Spleen (tissue), 7 donors: Measurements from ENCODE around the gene TTC39A.

Experiments
- CTCF ChIP-seq, 11 experiments: fragments of 200-600 bp in 7 of 11; fragments of 450-650 bp in 4 of 11; sonication (generic) in 4 of 11; IDR thresholded peaks in 8 of 11; conservative IDR thresholded peaks in 3 of 11; 1 replicate in 7 of 11; 2 replicates in 4 of 11; pipeline versions ENCODE4 v1.4.0 to v1.8.0; 2016 to 2021; ENCODE audit warnings: antibody characterized with exemption in 11 of 11, inconsistent platforms in 4 of 11, mild to moderate bottlenecking in 1 of 11
- POLR2A ChIP-seq, 3 donors: fragments of 450-650 bp; IDR thresholded peaks; one replicate each; pipeline ENCODE4 v1.5.1; 2017; ENCODE audit warnings: antibody characterized with exemption in 3 of 3, mild to moderate bottlenecking in 1 of 3
- POLR2AphosphoS5 ChIP-seq, 3 donors: sonication (generic); formaldehyde crosslinking; IDR thresholded peaks; one replicate each; pipeline ENCODE4 v1.5.1; 2017; ENCODE audit warnings: antibody characterized with exemption in 3 of 3
- donor health status: DM: no; HTN: no; CAD: no; lungs with moderate emphysema.
- donor health status: DM: no; HTN: no; CAD: no.
- donor health status: DM: no; HTN: no; CAD: no.

GRCh38 chr1:51242546-51242945, 87.8 kb downstream of the TTC39A start:
- TF ChIP-seq CTCF (IDR thresholded peaks at IDR 0.05 in 8 of 11, conservative IDR thresholded peaks at IDR 0.05 in 3 of 11) (no peak), POLR2AphosphoS5 (IDR thresholded peaks at IDR 0.05) (no peak), POLR2A (IDR thresholded peaks at IDR 0.05) (no peak)
